Mesendoderm (in vitro differentiated cells): Measurements from ENCODE around the gene CACNB2.

ENCODE experiments used
- DNase-seq: peaks from one replicate; pipeline ENCODE4 v3.0.0; 2013
- H2AK5ac ChIP-seq: 2 replicates; pipeline ENCODE4 v1.6.1; 2013; ENCODE audit warnings: low read length, inconsistent platforms
- H2BK120ac ChIP-seq: 2 replicates; pipeline ENCODE4 v1.6.1; 2013; ENCODE audit warnings: low read depth, mild to moderate bottlenecking, low read length, moderate library complexity, mixed read lengths
- H2BK15ac ChIP-seq: replicated peaks from 2 replicates; pipeline ENCODE4 v1.6.1; 2013; ENCODE audit warnings: low read depth, mild to moderate bottlenecking, moderate library complexity
- H2BK5ac ChIP-seq: 2 replicates; pipeline ENCODE4 v1.6.1; 2013; ENCODE audit warnings: low read length, inconsistent platforms
- H3K18ac ChIP-seq: 2 replicates; pipeline ENCODE4 v1.6.1; 2013; ENCODE audit warnings: mild to moderate bottlenecking, low read length, mixed read lengths
- H3K23ac ChIP-seq: one replicate; pipeline ENCODE4 v1.6.1; 2013; ENCODE audit warnings: low read length
- H3K27ac ChIP-seq: 2 replicates; pipeline ENCODE4 v1.5.1; 2013; ENCODE audit warnings: low read depth, mild to moderate bottlenecking, inconsistent platforms, low read length, moderate library complexity
- H3K27me3 ChIP-seq: 2 replicates; pipeline ENCODE4 v1.6.1; 2013; ENCODE audit warnings: low read length, control low read depth, mild to moderate bottlenecking, inconsistent platforms; ENCODE audit not compliant: insufficient read depth, poor library complexity
- H3K36me3 ChIP-seq: 2 replicates; pipeline ENCODE4 v1.6.1; 2013; ENCODE audit warnings: low read length, inconsistent platforms; ENCODE audit not compliant: control insufficient read depth, insufficient read depth
- H3K4ac ChIP-seq: one replicate; pipeline ENCODE4 v1.6.1; 2013; ENCODE audit warnings: low read depth, mild to moderate bottlenecking, low read length, moderate library complexity
- H3K4me1 ChIP-seq: 2 replicates; pipeline ENCODE4 v1.6.1; 2013; ENCODE audit warnings: low read depth, low read length, inconsistent platforms; ENCODE audit not compliant: control insufficient read depth
- H3K4me2 ChIP-seq: 2 replicates; pipeline ENCODE4 v1.6.1; 2013; ENCODE audit warnings: low read length
- H3K4me3 ChIP-seq: 2 replicates; pipeline ENCODE4 v1.5.1; 2013; ENCODE audit warnings: mild to moderate bottlenecking, low read length
- H3K56ac ChIP-seq: one replicate; pipeline ENCODE4 v1.6.1; 2013; ENCODE audit warnings: low read length
- H3K79me1 ChIP-seq: 2 replicates; pipeline ENCODE4 v1.6.1; 2013; ENCODE audit warnings: low read length, inconsistent platforms
- H3K79me2 ChIP-seq: 2 replicates; pipeline ENCODE4 v1.6.1; 2013; ENCODE audit warnings: mild to moderate bottlenecking, low read length; ENCODE audit not compliant: control insufficient read depth, insufficient read depth
- H3K9ac ChIP-seq: 2 replicates; pipeline ENCODE4 v1.6.1; 2013; ENCODE audit warnings: low read length, inconsistent platforms
- H4K5ac ChIP-seq: one replicate; pipeline ENCODE4 v1.6.1; 2013; ENCODE audit warnings: low read length
- H4K8ac ChIP-seq: one replicate; pipeline ENCODE4 v1.6.1; 2013; ENCODE audit warnings: low read depth, mild to moderate bottlenecking, control low read depth, low read length, moderate library complexity
- WGBS: extraction: QIAGEN DNeasy Blood & Tissue Kit; methylation state at CpG from one replicate; pipeline ENCODE4 v1.1.7; 2013; ENCODE audit warnings: low lambda C conversion rate, missing lambda C conversion rate; ENCODE audit not compliant: insufficient coverage; ENCODE audit errors: extremely low coverage; 5-methylcytosine and 5-hydroxymethylcytosine counted together

The CACNB2 gene

GRCh38 chr10:18313140-18313530 is 172.9 kb downstream of the CACNB2 start:
- H3K27ac ChIP-seq, result no peak overlapping the region

DNA sequence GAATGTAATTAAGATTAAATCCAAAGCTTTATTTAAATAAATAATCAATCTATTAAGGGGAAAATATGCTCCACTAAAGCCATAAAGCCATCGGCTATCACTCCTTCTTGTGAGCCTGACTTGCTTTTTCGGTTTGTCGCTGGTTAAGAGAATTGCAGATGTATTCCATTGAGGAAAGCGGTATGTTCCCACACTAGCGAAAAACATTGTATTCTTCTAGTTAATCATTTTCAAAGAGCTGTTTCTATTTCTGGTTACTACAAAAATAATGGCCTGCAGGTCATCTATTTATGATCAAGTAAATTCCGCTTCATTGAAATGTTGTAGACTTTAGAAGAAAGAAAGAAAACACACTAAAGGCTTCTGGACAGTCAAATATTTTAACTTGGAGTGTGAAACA is 173.4 kb downstream of the CACNB2 start:
- H3K4ac ChIP-seq, result no peak overlapping the region
- WGBS, result no CpG with 5 or more reads among the region's 6 CpGs

More at GRCh38 chr10:18313140-18313530, 172.9 kb downstream of the CACNB2 start:
- Histone ChIP-seq H3K36me3 (no peaks in the 10 kb centered on the region), H3K4me2 (no peak overlapping the region), H4K5ac (no peak overlapping the region), H4K8ac (no peak overlapping the region), H3K9ac (no peak overlapping the region), H3K4ac (no peak overlapping the region), H2AK5ac (no peak overlapping the region), H3K56ac (no peak overlapping the region), H2BK15ac (no peak overlapping the region), H3K4me1 (no peaks in the 10 kb centered on the region), H2BK120ac (no peak overlapping the region), H3K23ac (no peak overlapping the region), H3K79me1 (no peaks in the 10 kb centered on the region), H3K79me2 (no peaks in the 10 kb centered on the region), H3K4me3 (no peak overlapping the region), H3K18ac (no peak overlapping the region), H2BK5ac (no peak overlapping the region), H3K27me3 (no peaks in the 10 kb centered on the region)
- no CpG with 5 or more reads among the region's 10 CpGs for WGBS
- DNase-seq, result no peak

GRCh38 chr10:18319628-18320027 is 179.4 kb downstream of the CACNB2 start:
- Histone ChIP-seq H2BK15ac (no peak overlapping the region), H3K4me2 (no peak overlapping the region), H3K27me3 (no peaks in the 10 kb centered on the region), H3K23ac (no peak overlapping the region), H3K18ac (no peak overlapping the region), H3K9ac (no peak overlapping the region), H3K79me2 (no peaks in the 10 kb centered on the region), H3K56ac (no peak overlapping the region), H2BK5ac (no peak overlapping the region), H3K4me3 (no peak overlapping the region), H3K79me1 (no peaks in the 10 kb centered on the region), H4K8ac (no peak overlapping the region), H3K36me3 (no peaks in the 10 kb centered on the region), H3K27ac (no peak overlapping the region), H4K5ac (no peak overlapping the region), H2BK120ac (no peak overlapping the region), H3K4me1 (no peaks in the 10 kb centered on the region), H2AK5ac (no peak overlapping the region), H3K4ac (no peak overlapping the region)
- no CpG with 5 or more reads among the region's 3 CpGs for WGBS
- DNase-seq, result no peak

More for the DNA sequence above, 173.4 kb downstream of the CACNB2 start:
- DNase-seq, result no peak
- no peak overlapping the region for H3K56ac ChIP-seq
- H4K5ac ChIP-seq, result no peak overlapping the region
- no peak overlapping the region for H4K8ac ChIP-seq
- H2BK15ac ChIP-seq, result no peak overlapping the region
- no peaks in the 10 kb centered on the region for H3K79me1 ChIP-seq
- no peak overlapping the region for H2BK5ac ChIP-seq
- H2AK5ac ChIP-seq, result no peak overlapping the region
- no peaks in the 10 kb centered on the region for H3K79me2 ChIP-seq
- H3K9ac ChIP-seq, result no peak overlapping the region
- no peaks in the 10 kb centered on the region for H3K36me3 ChIP-seq
- H2BK120ac ChIP-seq, result no peak overlapping the region
- no peak overlapping the region for H3K4me2 ChIP-seq
- H3K18ac ChIP-seq, result no peak overlapping the region
- no peak overlapping the region for H3K27ac ChIP-seq
- no peak overlapping the region for H3K4me3 ChIP-seq
- H3K23ac ChIP-seq, result no peak overlapping the region
- H3K4me1 ChIP-seq, result no peaks in the 10 kb centered on the region
- no peaks in the 10 kb centered on the region for H3K27me3 ChIP-seq

- H2BK120ac ChIP-seq, result no peak overlapping the region
- no peaks in the 10 kb centered on the region for H3K4me1 ChIP-seq
- H3K56ac ChIP-seq, result no peak overlapping the region
- H3K27me3 ChIP-seq, result no peaks in the 10 kb centered on the region
- H3K4ac ChIP-seq, result no peak overlapping the region
- no peak overlapping the region for H3K4me3 ChIP-seq
- H3K27ac ChIP-seq, result no peak overlapping the region
- H3K18ac ChIP-seq, result no peak overlapping the region
- H2BK5ac ChIP-seq, result no peak overlapping the region
- no peak overlapping the region for H2BK15ac ChIP-seq
- WGBS, result no CpG with 5 or more reads among the region's 1 CpG
- no peak overlapping the region for H4K8ac ChIP-seq
- H2AK5ac ChIP-seq, result no peak overlapping the region
- H3K23ac ChIP-seq, result no peak overlapping the region
- no peak for DNase-seq
- H3K79me1 ChIP-seq, result no peaks in the 10 kb centered on the region
- H3K36me3 ChIP-seq, result no peaks in the 10 kb centered on the region
- no peaks in the 10 kb centered on the region for H3K79me2 ChIP-seq
- no peak overlapping the region for H3K4me2 ChIP-seq
- H3K9ac ChIP-seq, result no peak overlapping the region
- H4K5ac ChIP-seq, result no peak overlapping the region
Observed at GRCh38 chr10:18321371-18321770, 181.1 kb downstream of the CACNB2 start.

- no peak overlapping the region for H3K4me2 ChIP-seq
- H3K4me3 ChIP-seq, result no peak overlapping the region
- no peak overlapping the region for H3K18ac ChIP-seq
- H3K4me1 ChIP-seq, result no peaks in the 10 kb centered on the region
- H3K9ac ChIP-seq, result no peak overlapping the region
- H3K23ac ChIP-seq, result no peak overlapping the region
- DNase-seq, result no peak
- H3K4ac ChIP-seq, result no peak overlapping the region
- no peak overlapping the region for H4K8ac ChIP-seq
- H3K79me2 ChIP-seq, result no peaks in the 10 kb centered on the region
- H2AK5ac ChIP-seq, result no peak overlapping the region
- WGBS, result no CpG with 5 or more reads among the region's 2 CpGs
- no peaks in the 10 kb centered on the region for H3K36me3 ChIP-seq
- H2BK120ac ChIP-seq, result no peak overlapping the region
- no peaks in the 10 kb centered on the region for H3K27me3 ChIP-seq
- H2BK15ac ChIP-seq, result no peak overlapping the region
- no peak overlapping the region for H4K5ac ChIP-seq
- no peaks in the 10 kb centered on the region for H3K79me1 ChIP-seq
- H3K27ac ChIP-seq, result no peak overlapping the region
- no peak overlapping the region for H3K56ac ChIP-seq
- no peak overlapping the region for H2BK5ac ChIP-seq
Observed at GRCh38 chr10:18323916-18324315, 183.7 kb downstream of the CACNB2 start.

DNA sequence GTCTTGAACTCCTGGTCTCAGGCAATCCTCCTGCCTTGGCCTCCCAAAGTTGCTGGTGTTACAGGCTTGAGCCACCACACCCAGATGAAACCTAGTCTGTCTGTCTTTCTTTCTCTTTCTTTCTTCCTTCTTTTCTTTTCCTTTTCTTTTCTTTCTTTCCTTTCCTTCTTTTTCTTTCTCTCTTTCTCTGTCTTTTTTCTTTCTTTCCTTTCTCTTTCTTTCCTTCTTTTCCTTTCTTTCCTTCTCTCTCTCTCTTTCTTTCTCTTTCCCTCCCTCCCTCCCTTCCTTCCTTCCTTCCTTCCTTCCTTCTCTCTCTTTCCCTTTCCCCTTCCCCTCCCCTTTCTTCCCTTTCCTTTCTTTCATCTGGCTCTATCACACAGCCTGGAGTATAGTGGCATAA is 185.2 kb downstream of the CACNB2 start:
- no peak overlapping the region for H3K23ac ChIP-seq
- no peak overlapping the region for H3K4me3 ChIP-seq
- H4K8ac ChIP-seq, result no peak overlapping the region
- no peak overlapping the region for H3K4ac ChIP-seq
- no peak overlapping the region for H2BK5ac ChIP-seq
- H3K56ac ChIP-seq, result no peak overlapping the region
- H3K4me1 ChIP-seq, result no peaks in the 10 kb centered on the region
- no peaks in the 10 kb centered on the region for H3K36me3 ChIP-seq
- H3K79me1 ChIP-seq, result no peaks in the 10 kb centered on the region
- no peak overlapping the region for H3K27ac ChIP-seq
- no peaks in the 10 kb centered on the region for H3K27me3 ChIP-seq
- no peak overlapping the region for H3K4me2 ChIP-seq
- no peak overlapping the region for H2BK15ac ChIP-seq
- H4K5ac ChIP-seq, result no peak overlapping the region
- no peak overlapping the region for H3K18ac ChIP-seq
- H2BK120ac ChIP-seq, result no peak overlapping the region
- no peaks in the 10 kb centered on the region for H3K79me2 ChIP-seq
- no peak overlapping the region for H2AK5ac ChIP-seq
- no peak overlapping the region for H3K9ac ChIP-seq
- DNase-seq, result no peak
